Neural cell (in vitro differentiated cells): ENCODE results near the gene NRN1. TPM values are rescaled to one million over a fixed set of nuclear protein-coding genes. Genes with fewer than 3 reads are reported as not detected.
A peak's percentile ranks its signal among the peaks of the same experiment; 100 is the strongest.

ENCODE experiments used
- H2AFZ ChIP-seq: fragments of 200-600, 300-800 bp; sonication (generic), shearing (Covaris generic); 2 replicates; pipeline ENCODE4 v1.6.0; 2014; ENCODE audit warnings: low read depth, mild to moderate bottlenecking, antibody characterized with exemption, low read length, moderate library complexity
- H3F3A ChIP-seq: fragments of 200-600 bp; shearing (Covaris generic); 2 replicates; pipeline ENCODE4 v1.6.1; 2016; ENCODE audit warnings: mild to moderate bottlenecking, moderate library complexity, mixed read lengths, antibody characterized with exemption, low read length; ENCODE audit not compliant: insufficient read depth, poor library complexity, severe bottlenecking
- H3K27ac ChIP-seq: fragments of 200-600, 300-800 bp; sonication (generic), shearing (Covaris generic); 2 replicates; pipeline ENCODE4 v1.5.1; 2014; ENCODE audit warnings: mild to moderate bottlenecking, low read length, moderate library complexity
- H3K27me3 ChIP-seq: fragments of 300-800, 200-600 bp; sonication (generic), shearing (Covaris generic); 2 replicates; pipeline ENCODE4 v1.6.0; 2014; ENCODE audit warnings: mild to moderate bottlenecking, low read depth, low read length, moderate library complexity; ENCODE audit not compliant: insufficient read depth
- H3K36me3 ChIP-seq: fragments of 300-800, 200-600 bp; sonication (generic), shearing (Covaris generic); 2 replicates; pipeline ENCODE4 v1.5.1; 2014; ENCODE audit warnings: mild to moderate bottlenecking, antibody characterized with exemption, low read length, moderate library complexity; ENCODE audit not compliant: insufficient read depth
- H3K4me2 ChIP-seq: fragments of 300-800, 200-600 bp; sonication (generic), shearing (Covaris generic); 2 replicates; pipeline ENCODE4 v1.6.0; 2014; ENCODE audit warnings: mild to moderate bottlenecking, low read length
- H3K4me3 ChIP-seq: fragments of 300-800, 200-600 bp; sonication (generic), shearing (Covaris generic); 2 replicates; pipeline ENCODE4 v1.5.1; 2014; ENCODE audit warnings: mild to moderate bottlenecking, low read length, moderate library complexity
- H3K79me2 ChIP-seq: fragments of 200-600 bp; shearing (Covaris generic); replicated peaks from 2 replicates; pipeline ENCODE4 v1.6.0; 2014; ENCODE audit warnings: mild to moderate bottlenecking, low read length, moderate library complexity; ENCODE audit not compliant: insufficient read depth
- H3K9ac ChIP-seq: fragments of 300-800, 200-600 bp; sonication (generic), shearing (Covaris generic); 2 replicates; pipeline ENCODE4 v1.6.1; 2016; ENCODE audit warnings: mild to moderate bottlenecking, low read length, mixed read lengths
- H3K9me2 ChIP-seq: fragments of 200-600 bp; shearing (Covaris generic); 2 replicates; pipeline ENCODE4 v1.6.1; 2016; ENCODE audit warnings: mild to moderate bottlenecking, low read length, mixed read lengths; ENCODE audit not compliant: insufficient read depth
- H3K9me3 ChIP-seq: fragments of 200-600, 300-800 bp; sonication (generic), shearing (Covaris generic); 2 replicates; pipeline ENCODE4 v1.6.1; 2016; ENCODE audit warnings: mild to moderate bottlenecking, mixed run types, low read length, moderate library complexity, mixed read lengths
- H4K20me1 ChIP-seq: fragments of 200-600 bp; shearing (Covaris generic); 2 replicates; pipeline ENCODE4 v1.6.1; 2016; ENCODE audit warnings: mild to moderate bottlenecking, mixed run types; ENCODE audit not compliant: insufficient read depth
- EP300 ChIP-seq: fragments of 450-650 bp; conservative IDR thresholded peaks from 2 replicates; pipeline ENCODE4 v1.6.1; 2014; ENCODE audit warnings: antibody characterized with exemption, mild to moderate bottlenecking, moderate library complexity; ENCODE audit not compliant: poor library complexity, severe bottlenecking
- MXI1 ChIP-seq: fragments of 450-650 bp; conservative IDR thresholded peaks from 2 replicates; pipeline ENCODE4 v1.6.1; 2014; ENCODE audit warnings: antibody characterized with exemption, mild to moderate bottlenecking; ENCODE audit not compliant: poor library complexity, severe bottlenecking
- POLR2AphosphoS5 ChIP-seq: IDR thresholded peaks from 2 replicates; pipeline ENCODE4 v1.6.1; 2012
- RAD21 ChIP-seq: fragments of 450-650 bp; conservative IDR thresholded peaks from 2 replicates; pipeline ENCODE4 v1.6.1; 2014; ENCODE audit warnings: antibody characterized with exemption, mild to moderate bottlenecking, moderate library complexity
- REST ChIP-seq: IDR thresholded peaks from 2 replicates; pipeline ENCODE4 v1.6.1; 2012; ENCODE audit warnings: borderline replicate concordance
- SMC3 ChIP-seq: fragments of 450-650 bp; conservative IDR thresholded peaks from 2 replicates; pipeline ENCODE4 v1.6.1; 2014; ENCODE audit warnings: antibody characterized with exemption, mild to moderate bottlenecking, moderate library complexity; ENCODE audit not compliant: poor library complexity
- TAF1 ChIP-seq: IDR thresholded peaks from 2 replicates; pipeline ENCODE4 v1.6.1; 2012; ENCODE audit warnings: low read depth
- polyA plus RNA-seq: library from polyadenylated mRNA; depleted of rRNA; stranded (reverse); fragments of >200 nt; gene quantifications from 2 replicates; pipeline ENCODE4 v1.2.3, GENCODE V29; 2014

The NRN1 gene
- polyA plus RNA-seq, 1 donor from 2014 or later, result 3.5 TPM

DNA sequence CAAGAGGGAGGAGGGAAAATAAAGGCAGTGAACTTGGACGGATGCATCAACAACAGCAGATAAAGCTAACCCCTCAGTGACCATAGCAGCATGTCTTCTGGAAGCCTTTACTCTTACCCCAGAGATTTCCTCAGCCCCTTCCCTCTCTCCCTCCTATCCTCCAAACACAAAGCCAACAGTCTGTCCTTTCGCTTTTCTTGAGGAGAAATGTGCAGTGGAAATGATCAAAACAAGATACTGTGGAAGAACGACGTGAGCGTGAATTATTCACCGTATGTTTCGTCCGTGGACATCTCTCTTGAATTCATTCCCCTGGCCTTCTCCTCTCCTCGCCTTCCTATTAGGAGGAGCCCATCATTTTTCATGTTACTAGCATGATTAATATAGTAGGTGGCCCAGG, 8.5 kb downstream of the NRN1 start:
- Histone ChIP-seq H3F3A (no peaks in the 10 kb centered on the region), H3K9ac (no peak overlapping the region), H2AFZ (no peak overlapping the region), H3K9me3 (peaks cover 9% of the 10 kb centered on the region), H3K9me2 (no peaks in the 10 kb centered on the region), H3K36me3 (no peaks in the 10 kb centered on the region), H3K27me3 (peaks cover 100% of the 10 kb centered on the region), H3K27ac (no peak overlapping the region), H4K20me1 (no peaks in the 10 kb centered on the region), H3K79me2 (no peaks in the 10 kb centered on the region), H3K4me3 (no peak overlapping the region), H3K4me2 (no peak overlapping the region)
- no peak for TF ChIP-seq SMC3
- TF ChIP-seq MXI1, result no peak
- no peak for TF ChIP-seq TAF1
- no peak for TF ChIP-seq EP300
- no peak for TF ChIP-seq REST
- TF ChIP-seq POLR2AphosphoS5, result peak; percentile 57
- TF ChIP-seq RAD21, result no peak

- H3K4me3 ChIP-seq, result peak overlapping the region; percentile 62
- TF ChIP-seq EP300 (no peak), POLR2AphosphoS5 (peak; percentile 54)
- H3K4me2 ChIP-seq, result no peak overlapping the region
- no peaks in the 10 kb centered on the region for H3K9me2 ChIP-seq
- H3K36me3 ChIP-seq, result no peaks in the 10 kb centered on the region
- no peak overlapping the region for H2AFZ ChIP-seq
- H3K27me3 ChIP-seq, result peaks cover 100% of the 10 kb centered on the region
- no peaks in the 10 kb centered on the region for H4K20me1 ChIP-seq
- H3K27ac ChIP-seq, result no peak overlapping the region
- H3K79me2 ChIP-seq, result no peaks in the 10 kb centered on the region
- peaks cover 9% of the 10 kb centered on the region for H3K9me3 ChIP-seq
- H3K9ac ChIP-seq, result peak overlapping the region; percentile 27
- H3F3A ChIP-seq, result no peaks in the 10 kb centered on the region
Observed at GRCh38 chr6:5997420-5997987, 9.2 kb downstream of the NRN1 start.

- Histone ChIP-seq H3K27ac (no peak overlapping the region), H3K9me3 (peaks cover 9% of the 10 kb centered on the region), H3K36me3 (no peaks in the 10 kb centered on the region), H3K27me3 (peaks cover 100% of the 10 kb centered on the region), H2AFZ (no peak overlapping the region), H3K9me2 (no peaks in the 10 kb centered on the region), H3K79me2 (no peaks in the 10 kb centered on the region), H3K9ac (peak overlapping the region; percentile 23), H4K20me1 (no peaks in the 10 kb centered on the region), H3F3A (no peaks in the 10 kb centered on the region), H3K4me2 (peak overlapping the region; percentile 65), H3K4me3 (peak overlapping the region; percentile 62)
- peak; percentile 61 for TF ChIP-seq POLR2AphosphoS5
- TF ChIP-seq REST, result no peak
Observed at GRCh38 chr6:5996714-5997419, 9.9 kb downstream of the NRN1 start.
